LNCAP (cell line): ENCODE results near the gene RPS6KL1.

ENCODE experiments used
- TF ChIP-seq, protein P1 (sequence below): fragments of 450-650 bp; IDR thresholded peaks from 2 replicates; pipeline ENCODE4 v1.5.1; 2017; ENCODE audit warnings: mild to moderate bottlenecking

The RPS6KL1 gene

DNA sequence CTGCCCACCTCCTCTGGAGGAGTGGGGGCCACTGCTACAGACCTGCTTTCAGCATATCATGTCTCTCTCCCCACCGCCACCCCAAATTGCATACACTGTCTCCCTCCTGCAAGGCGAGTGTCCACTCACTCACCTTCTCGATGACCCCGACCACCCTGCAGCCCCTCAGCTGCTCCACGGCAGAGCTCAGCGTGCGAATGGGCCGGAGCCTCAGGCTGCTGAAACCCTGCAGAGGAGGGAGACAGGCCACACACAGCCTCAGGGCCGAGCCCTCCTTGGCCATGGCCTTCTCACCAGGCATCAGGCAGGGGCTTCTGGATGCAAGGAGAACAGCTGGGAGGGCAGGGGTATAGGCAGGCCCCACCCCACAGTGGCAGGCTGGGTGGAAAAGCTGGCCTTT, 4.7 kb downstream of the RPS6KL1 start:
- TF ChIP-seq, protein P1, sequence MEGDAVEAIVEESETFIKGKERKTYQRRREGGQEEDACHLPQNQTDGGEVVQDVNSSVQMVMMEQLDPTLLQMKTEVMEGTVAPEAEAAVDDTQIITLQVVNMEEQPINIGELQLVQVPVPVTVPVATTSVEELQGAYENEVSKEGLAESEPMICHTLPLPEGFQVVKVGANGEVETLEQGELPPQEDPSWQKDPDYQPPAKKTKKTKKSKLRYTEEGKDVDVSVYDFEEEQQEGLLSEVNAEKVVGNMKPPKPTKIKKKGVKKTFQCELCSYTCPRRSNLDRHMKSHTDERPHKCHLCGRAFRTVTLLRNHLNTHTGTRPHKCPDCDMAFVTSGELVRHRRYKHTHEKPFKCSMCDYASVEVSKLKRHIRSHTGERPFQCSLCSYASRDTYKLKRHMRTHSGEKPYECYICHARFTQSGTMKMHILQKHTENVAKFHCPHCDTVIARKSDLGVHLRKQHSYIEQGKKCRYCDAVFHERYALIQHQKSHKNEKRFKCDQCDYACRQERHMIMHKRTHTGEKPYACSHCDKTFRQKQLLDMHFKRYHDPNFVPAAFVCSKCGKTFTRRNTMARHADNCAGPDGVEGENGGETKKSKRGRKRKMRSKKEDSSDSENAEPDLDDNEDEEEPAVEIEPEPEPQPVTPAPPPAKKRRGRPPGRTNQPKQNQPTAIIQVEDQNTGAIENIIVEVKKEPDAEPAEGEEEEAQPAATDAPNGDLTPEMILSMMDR, result no peak

DNA sequence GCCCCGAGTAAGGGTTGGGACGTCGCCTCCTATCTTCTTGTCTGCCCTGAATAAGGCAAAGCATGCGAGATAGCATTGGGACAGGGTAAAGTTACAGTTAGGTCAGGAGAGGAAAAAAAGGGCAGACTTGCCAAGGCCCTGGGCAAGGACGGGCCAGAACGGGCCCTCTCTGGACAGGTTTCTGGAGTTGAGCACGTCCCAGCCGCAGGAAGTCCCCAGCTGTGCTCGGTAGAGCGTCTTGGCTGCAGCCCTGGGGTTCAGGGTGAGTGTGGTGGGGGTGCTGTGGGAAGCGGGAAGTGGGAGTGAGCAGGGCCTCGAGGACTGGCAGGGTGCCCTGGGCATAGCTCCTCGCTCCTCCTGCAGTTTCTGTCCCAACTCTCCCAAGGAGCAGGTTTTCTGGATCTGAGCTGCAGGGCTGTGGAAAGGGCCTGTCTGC, 5.4 kb downstream of the RPS6KL1 start:
- TF ChIP-seq, protein P1, result no peak

DNA sequence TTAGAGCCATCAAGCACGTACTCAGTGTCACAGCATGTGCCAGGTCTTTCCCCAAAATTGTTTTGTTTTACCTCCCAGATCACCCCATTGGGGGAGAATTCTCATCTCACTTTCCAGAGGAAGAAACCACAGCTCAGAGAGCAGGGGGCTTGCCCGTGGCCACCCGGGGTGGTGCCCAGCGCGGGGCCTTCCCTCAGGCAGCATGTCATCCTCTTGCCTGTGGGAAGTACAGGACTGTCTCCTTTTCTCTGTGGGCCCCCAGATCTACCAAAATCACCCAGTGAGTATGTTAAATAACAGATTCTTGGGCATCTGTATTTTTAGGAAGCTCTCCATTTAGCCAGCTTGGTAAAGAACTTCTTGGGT, 5.9 kb downstream of the RPS6KL1 start:
- TF ChIP-seq, protein P1, result no peak

DNA sequence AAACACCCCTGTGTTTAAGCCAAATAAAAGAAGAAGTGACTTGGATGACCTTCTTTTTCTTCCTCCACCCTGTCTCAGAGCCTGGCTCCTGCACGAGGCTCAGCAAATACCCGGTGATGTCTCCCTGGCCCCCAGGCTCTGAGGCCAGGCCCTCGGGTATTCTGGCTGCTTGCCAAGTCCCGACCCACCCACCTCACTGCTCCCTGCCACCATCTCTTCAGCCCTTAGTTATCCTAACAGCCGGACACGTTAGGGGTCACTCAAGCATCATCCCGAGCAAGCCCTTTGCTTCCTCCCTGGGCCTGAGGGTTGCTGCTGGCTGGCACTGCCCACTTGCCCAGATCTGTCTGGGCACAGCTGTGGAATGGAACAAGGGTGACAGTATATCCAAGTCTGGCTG, 7.2 kb downstream of the RPS6KL1 start:
- TF ChIP-seq, protein P1, result no peak

DNA sequence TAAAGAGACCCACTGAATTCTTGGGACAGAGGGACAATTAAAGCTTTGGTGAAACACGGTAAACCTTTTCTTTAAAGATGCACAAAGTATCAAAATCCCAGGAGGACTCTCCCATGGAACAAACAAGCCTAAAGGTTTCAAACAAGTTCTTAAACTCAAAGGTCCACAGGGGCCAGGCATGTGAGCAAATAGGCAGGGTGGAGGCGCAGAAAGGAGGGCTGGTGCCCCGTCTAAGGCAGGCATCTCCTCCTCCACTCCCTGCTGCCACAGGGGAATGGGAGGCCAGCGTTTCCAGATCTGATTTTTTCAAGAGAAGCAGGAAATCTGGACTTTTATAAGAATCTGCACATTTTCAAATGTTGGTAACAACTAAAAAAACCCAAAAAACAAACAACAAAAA, 7.6 kb downstream of the RPS6KL1 start:
- TF ChIP-seq, protein P1, result no peak

DNA sequence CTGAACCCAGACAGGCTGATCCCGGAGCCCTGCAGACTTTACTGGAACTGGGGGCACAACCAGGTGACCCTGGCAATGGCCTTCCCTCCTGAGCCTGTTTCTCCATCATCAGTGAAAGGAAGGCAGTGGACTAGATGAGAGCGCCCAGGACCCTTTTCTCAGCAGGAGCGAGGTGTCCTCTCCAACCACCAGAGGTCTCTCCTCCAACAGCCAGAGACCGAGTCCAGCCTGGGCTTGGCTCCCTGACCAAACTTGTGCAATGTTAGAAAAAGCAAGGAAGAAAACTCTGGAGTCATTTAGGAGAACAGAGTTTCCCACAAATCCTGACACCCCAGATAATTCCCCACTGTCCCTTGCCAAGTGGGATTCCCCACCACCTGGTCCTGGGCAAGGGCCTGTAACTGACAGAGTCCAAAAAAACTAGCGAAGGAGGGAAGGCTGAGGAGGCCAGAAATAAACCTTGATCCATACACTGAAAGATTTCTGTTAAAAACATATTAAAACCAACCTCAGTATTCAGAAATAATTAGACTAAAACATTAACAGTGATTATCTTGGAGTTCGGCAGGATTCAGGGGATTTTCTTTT, 9.0 kb downstream of the RPS6KL1 start:
- TF ChIP-seq, protein P1, result peak; percentile 67

DNA sequence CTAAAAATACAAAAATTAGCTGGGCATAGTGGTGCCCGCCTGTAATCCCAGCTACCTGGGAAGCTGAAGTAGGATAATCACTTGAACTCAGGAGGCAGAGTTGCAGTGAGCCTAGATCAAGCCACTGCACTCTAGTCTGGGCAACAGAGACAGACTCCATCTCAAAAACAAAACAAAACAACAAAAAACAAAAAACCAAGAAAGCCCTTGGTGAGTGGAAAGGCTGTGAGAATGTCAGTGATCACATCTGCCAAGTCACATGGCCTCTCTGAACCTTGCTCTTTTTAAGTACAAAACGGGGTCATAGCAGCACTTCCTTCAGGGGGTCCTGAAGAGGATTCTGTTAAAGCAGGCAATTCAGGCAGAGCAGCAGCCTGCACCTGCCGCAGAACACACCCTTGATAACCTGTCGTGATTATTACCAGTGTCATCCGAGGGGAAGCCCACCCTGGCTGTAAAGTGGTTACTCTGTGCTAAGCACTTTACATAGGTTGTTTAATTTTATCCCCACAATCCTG, 9.6 kb downstream of the RPS6KL1 start:
- TF ChIP-seq, protein P1, result no peak

DNA sequence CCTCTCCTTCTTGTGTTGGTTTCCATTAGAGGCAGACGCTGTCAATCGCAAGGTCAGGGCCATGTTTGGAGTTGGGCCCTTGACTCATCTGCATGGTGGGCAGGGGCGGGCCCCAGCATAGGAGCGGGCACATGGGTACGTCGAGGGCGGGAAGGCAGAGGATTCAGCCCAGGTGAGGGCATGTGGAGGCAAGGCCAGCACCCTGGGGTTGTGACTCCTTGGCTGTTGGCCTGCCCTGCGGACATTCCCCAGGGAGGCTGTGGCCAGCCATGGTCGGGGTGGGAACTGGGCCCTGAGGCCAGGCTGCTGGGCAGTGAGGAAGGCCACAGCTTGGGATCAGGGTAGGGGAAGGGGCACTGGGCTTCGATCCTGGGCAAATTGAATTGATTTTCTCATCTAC, 10.3 kb downstream of the RPS6KL1 start:
- TF ChIP-seq, protein P1, result no peak
